GM19395 (cell line): ENCODE measurements around the gene RETN.
A peak's percentile ranks its signal among the peaks of the same experiment; 100 is the strongest.

ENCODE experiments used
- ATAC-seq: cut with Tn5 transposase; IDR thresholded peaks from one replicate; pipeline ENCODE4 v1.9.1; 2021; ENCODE audit warnings: mild to moderate bottlenecking, moderate library complexity; ENCODE audit not compliant: unreplicated experiment

The RETN gene, protein sequence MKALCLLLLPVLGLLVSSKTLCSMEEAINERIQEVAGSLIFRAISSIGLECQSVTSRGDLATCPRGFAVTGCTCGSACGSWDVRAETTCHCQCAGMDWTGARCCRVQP

DNA sequence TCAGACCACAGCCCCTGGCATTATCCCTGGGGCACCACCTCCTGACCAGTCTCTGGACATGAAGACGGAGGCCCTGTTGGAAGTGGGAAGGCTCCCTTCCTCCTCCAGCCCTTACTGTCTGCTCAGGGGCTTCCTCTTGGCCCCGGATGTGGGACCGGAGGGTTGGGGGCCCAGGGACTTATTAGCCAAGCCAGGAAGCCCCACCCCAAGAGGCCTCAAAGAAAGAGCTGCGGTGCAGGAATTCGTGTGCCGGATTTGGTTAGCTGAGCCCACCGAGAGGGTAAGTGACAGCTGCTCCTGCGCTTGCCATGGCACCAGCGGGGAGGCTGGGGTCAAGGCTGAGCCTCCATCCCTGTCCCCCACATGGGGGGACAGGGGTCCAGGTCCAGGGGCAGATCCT is at the start of gene RETN:
Gene RETN, plus strand, starts transcription at position 208 of the 400 bp plus-strand sequence. CDS start 278 bp downstream, outside the sequence.
- ATAC-seq, result no peak

- no peak for ATAC-seq
Observed at GRCh38 chr19:7619671-7620441, 49.0 kb upstream of the RETN start.

DNA sequence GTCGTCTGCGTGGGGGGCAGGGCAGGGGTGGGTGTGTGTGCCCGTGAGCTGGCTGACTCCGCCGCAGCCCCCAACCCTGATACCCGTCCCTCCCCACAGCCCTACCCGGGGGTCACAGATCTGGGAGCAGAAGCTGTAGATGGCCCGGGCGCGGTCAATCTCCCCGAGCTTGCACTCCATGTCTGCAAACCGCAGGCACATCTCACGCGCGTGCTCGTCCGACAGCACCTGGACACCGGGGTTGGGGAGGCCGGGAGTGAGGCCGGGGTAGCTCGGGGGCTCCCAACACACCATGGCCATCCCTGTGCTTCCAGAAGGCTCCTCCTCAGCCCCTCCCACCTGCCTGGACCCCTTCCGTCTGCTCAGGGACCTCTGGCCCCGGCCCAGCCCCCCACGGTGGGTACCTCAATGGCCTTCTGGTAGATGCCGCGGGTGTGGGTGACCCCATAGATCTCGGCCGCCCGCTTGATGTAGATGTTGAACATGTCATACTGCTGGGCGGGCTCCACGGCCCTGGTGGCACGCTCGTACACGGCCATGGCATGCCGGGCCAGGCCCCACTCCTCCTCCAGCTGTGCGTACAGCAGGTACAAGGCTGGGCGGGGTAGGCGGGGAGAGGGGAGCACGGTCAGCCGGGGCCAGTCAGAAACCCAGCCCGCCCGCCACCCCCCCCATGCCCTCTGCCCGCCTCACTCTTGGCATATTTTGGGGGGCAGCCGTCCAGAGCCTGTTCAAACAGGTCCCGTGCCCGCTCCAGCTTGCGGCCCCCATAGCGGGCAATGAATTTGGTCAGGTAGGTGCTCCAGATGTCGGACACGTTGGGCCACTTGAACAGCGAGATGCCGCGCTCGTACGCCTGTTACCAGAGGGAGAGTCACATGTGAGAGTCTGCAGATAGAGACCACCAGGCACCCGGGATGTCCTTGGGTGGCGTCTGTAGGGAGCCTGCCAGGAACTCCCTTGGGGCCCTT is 48.1 kb upstream of the RETN start:
- no peak for ATAC-seq

DNA sequence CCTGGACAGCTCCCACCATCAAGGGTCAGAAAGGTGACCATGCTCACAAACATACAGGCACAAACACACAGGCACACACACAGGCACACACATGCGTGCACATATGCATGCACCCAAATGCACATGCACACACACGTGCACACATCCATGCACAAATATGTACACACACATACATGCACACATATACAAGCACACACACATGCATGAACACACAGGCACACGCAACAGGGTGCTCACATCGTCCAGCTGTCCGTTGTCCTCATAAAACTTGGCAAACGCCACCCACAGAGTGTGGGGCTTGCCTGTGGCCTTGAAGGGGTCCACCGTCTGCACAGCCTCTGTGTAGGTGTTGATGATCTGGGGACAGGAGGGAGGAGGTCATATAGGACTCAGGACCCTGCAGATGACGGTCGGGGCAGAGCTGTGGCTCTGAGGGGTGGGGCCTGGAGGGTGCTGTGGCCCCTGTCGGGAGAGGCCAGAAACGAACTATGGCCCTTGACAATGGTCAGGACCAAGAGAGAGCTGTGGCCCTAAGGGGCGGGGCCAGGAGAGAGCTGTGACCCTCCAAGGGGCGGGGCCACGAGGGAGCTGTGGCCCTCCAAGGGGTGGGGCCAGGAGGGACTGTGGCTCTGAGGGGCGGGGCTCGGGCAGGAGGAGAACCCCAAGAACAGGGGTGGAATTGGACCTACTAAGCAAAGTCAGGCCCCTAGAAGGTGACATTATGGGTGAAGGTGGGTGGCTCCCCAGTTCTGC is 45.7 kb upstream of the RETN start:
- no peak for ATAC-seq

DNA sequence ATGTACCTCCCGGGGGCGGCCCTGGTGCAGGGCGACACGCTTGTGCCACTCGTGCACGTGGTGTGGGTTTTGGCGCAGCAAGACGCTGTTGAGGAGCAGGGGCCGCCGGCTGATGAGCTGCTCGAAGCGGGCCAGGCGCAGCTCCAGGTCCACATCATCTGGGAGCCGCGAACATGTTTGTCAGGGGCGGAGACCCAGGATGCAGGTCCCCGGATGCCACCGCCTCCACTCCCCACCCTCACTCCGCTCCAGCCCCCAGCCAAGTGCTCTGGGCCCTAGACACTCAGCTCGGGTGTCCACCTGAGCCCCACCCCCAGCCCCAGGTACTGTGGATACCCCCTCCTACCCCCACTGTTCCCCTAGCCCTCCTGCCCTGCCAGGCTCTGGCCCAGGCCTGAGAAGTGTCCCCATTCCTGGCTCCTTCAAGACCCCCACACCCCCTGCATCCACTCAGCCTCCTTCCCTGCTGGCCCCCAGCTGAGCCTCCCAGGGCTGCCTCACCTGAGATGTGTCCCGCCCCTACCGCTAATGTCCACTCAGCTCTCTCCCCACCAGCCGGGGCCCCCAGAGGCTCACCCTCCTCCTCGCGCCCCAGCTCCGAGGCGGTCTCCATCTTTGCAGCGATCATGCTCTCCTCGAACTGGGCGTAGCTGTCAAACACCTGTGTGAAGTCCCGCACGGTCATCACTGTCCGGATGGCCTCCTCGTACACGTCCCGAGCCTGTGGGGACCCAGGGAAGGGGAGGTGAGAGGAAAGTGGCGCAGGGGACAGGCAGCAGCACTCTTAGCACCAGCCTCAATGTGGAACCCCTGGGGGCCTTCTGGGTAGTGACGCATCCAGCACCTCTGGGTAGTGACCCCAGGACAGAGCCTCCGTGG is 44.9 kb upstream of the RETN start:
- no peak for ATAC-seq

- no peak for ATAC-seq
Observed at GRCh38 chr19:7624810-7625209, 44.0 kb upstream of the RETN start.

- no peak for ATAC-seq
Observed at GRCh38 chr19:7625763-7626372, 43.0 kb upstream of the RETN start.

DNA sequence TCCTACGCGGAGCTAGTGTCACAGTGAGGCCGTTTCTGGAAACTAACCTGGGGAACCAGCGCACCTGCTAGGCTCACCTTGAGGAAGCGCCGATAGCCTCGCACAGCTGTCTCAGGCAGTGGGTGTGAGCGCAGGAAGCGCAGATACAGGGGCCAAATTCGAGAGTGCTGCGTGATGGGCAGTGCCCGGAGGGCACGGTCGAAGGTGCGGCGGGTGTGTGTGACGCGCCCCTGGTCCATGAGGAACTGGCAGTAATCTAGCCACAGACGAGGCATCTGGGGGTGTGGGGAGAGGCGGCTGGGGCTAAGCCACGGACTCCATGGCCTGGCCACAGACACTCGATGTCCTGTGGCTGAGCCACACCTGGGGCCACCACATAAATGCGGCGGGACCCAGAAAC is 41.7 kb upstream of the RETN start:
- ATAC-seq, result no peak

- no peak for ATAC-seq
Observed at GRCh38 chr19:7628589-7629311, 40.1 kb upstream of the RETN start.

- peak; percentile 88 for ATAC-seq
Observed at GRCh38 chr19:7629347-7630054, 39.3 kb upstream of the RETN start, which contains the start of the genes PET100 and XAB2. Gene PET100 (plus strand): TSS chr19:7629793. CDS start chr19:7629834, 41 bp downstream. Gene XAB2 (minus strand): TSS chr19:7629545. CDS start chr19:7629527, 18 bp downstream.

DNA sequence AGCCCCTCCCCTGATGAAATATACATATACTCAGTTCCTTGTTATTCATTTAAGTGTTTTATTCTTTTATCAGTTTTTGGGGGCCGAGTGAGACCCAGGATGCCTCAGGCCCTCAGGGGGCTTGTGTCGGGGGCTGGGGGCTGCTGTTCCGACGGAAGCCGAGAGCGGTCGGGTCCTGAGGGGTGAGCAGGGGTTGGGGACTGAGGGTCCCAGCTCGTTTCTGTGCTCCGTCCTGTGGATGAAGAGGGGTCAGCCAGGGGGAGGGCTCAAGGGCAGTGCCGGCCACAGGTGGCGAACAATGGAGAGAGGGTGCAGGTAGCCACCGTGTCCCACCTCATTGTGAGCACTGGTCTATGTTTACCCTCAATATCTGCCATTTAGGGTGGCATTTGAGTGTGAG is 37.3 kb upstream of the RETN start:
- no peak for ATAC-seq

- ATAC-seq, result no peak
Observed at GRCh38 chr19:7632340-7633203, 36.3 kb upstream of the RETN start.

DNA sequence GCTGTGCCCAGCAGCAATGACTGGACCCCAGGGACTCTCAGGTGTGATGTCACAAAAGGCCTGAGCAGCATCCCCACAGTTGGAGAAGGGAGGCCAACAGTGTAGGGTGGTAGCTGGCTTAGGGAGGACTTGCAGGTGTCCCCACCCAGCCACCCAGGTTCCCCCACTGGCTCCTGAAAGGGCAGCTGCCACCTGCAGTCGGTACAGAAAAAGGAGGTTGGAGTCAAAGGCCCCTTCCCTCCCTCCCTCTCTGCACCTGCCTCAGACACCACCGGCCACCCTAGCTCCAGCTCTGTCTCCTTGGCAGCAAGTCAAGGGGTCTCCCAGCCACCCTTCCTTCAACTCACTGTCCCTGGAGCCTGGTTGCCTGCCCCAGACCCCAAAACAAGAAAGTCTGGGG is 35.2 kb upstream of the RETN start, which contains the start of gene PCP2:
Gene PCP2, minus strand, starts transcription at position 22 of the 400 bp plus-strand sequence. CDS start 262 bp downstream, outside the sequence.
- no peak for ATAC-seq

- no peak for ATAC-seq
Observed at GRCh38 chr19:7635670-7636069, 33.2 kb upstream of the RETN start.

DNA sequence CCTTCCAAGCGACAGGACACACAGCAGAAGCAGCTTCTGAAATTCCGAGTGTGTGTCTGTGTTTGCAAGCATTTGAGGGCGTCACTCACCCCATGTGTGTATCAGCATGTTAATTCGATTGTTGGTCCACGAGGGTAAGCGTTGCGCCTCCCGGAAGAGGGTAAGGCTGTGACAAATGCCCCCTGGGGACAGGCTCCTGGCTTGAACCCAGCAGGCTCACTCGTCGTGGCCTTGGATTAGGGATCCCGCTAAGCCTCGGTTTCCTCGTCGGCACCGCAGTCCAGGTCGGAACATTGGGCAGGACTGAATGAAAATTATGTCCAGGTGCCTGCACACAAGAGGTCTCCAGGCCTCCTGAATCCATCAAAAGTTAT is 32.5 kb upstream of the RETN start:
- ATAC-seq, result no peak

- no peak for ATAC-seq
Observed at GRCh38 chr19:7636691-7637373, 32.0 kb upstream of the RETN start, which contains the start of gene STXBP2. Gene STXBP2 (plus strand): TSS chr19:7637110. CDS start chr19:7637150, 40 bp downstream.
